GM21737 (cell line): ENCODE data around the gene IFI16.
"Not testable (repeated sequence)": the region's sequence is repeated elsewhere in the genome, so short reads cannot be mapped to it uniquely, and the experiment has no call there.

Source experiments
- ATAC-seq: cut with Tn5 transposase; IDR thresholded peaks from one replicate; pipeline ENCODE4 v1.9.1; 2021; ENCODE audit warnings: mild to moderate bottlenecking, moderate library complexity; ENCODE audit not compliant: unreplicated experiment

The IFI16 gene

GRCh38 chr1:159091180-159091560, 81.5 kb downstream of the IFI16 start:
- no peak for ATAC-seq

GRCh38 chr1:159091607-159092031, 81.9 kb downstream of the IFI16 start:
- no peak for ATAC-seq

- ATAC-seq, result no peak
These were observed 82.5 kb downstream of the IFI16 start for GRCh38 chr1:159092036-159092760.

GRCh38 chr1:159098596-159098995, 88.9 kb downstream of the IFI16 start:
- ATAC-seq, result no peak

GRCh38 chr1:159100589-159100988, 90.9 kb downstream of the IFI16 start:
- no peak for ATAC-seq

GRCh38 chr1:159103021-159103420, 93.3 kb downstream of the IFI16 start:
- ATAC-seq, result not testable (repeated sequence)
